HCT116 (cell line): ENCODE measurements around the gene NELFB. TPM values are rescaled to one million over a fixed set of nuclear protein-coding genes. Genes with fewer than 3 reads are reported as not detected.

Source experiments
- ATAC-seq: fragments of 200-7000 bp; cut with Tn5 transposase; 2 replicates; pipeline ENCODE4 v1.9.1; 2020; ENCODE audit warnings: mild to moderate bottlenecking, moderate library complexity
- BruUV-seq: library from RNA; stranded (reverse); fragments of 400-500 nt; replicated peaks from 2 replicates; lab custom pipeline; 2021; lab: Mats Ljungman, UMichigan
- CTCF ChIA-PET: fragments of 300-600 bp; sonication (Branson Sonifier 250); formaldehyde crosslinking; loops from one replicate; lab custom pipeline; 2021; ENCODE audit warnings: antibody characterized with exemption; lab: Charles Lee
- POLR2A ChIA-PET: fragments of 300-600, 350-600 bp; sonication (Branson Sonifier 250); formaldehyde crosslinking; loops from one replicate; lab custom pipeline; 2021; ENCODE audit warnings: antibody characterized with exemption; lab: Charles Lee
- RAD21 ChIA-PET, 2 experiments: fragments of 300-600 bp; sonication (Branson Sonifier 250); formaldehyde crosslinking; loops; one replicate each; lab custom pipeline; 2023; ENCODE audit warnings: low total read pairs in 2 of 2; ENCODE audit not compliant: uncharacterized antibody in 2 of 2, unreplicated experiment in 2 of 2, low non-redundant PET in 1 of 2; lab: Charles Lee
- DNase-seq: peaks from one replicate; pipeline ENCODE4 v3.0.0-alpha.2; 2010; ENCODE audit warnings: low read depth, low spot score
- H2AFZ ChIP-seq: fragments of 200-600 bp; shearing (Covaris generic), sonication (generic); 2 replicates; pipeline ENCODE4 v1.6.1; 2017; ENCODE audit warnings: low read depth, mixed run types, mixed read lengths, antibody characterized with exemption, low read length; ENCODE audit not compliant: poor library complexity, severe bottlenecking
- H3K27ac ChIP-seq: 2 replicates; pipeline ENCODE4 v1.5.1; 2012; ENCODE audit warnings: low read depth, low read length
- H3K27me3 ChIP-seq: fragments of 200-600 bp; sonication (generic); 2 replicates; pipeline ENCODE4 v1.6.1; 2016; ENCODE audit warnings: mixed run types, low read length, mixed read lengths; ENCODE audit not compliant: insufficient read depth
- H3K36me3 ChIP-seq, 2 experiments: fragments of 200-500 bp in 1 of 2; fragments of 200-600 bp in 1 of 2; sonication (Bioruptor generic) in 1 of 2; sonication (generic) in 1 of 2; 2 replicates each; pipeline versions ENCODE4 v1.5.1 to v1.6.1; 2014 to 2016; ENCODE audit warnings: low read length in 2 of 2, inconsistent platforms in 1 of 2, mixed read lengths in 1 of 2, mixed run types in 1 of 2; ENCODE audit not compliant: insufficient read depth in 2 of 2, control insufficient read depth in 1 of 2
- H3K4me1 ChIP-seq, 2 experiments: fragments of 200-600 bp in 1 of 2; sonication (generic) in 1 of 2; 2 replicates each; pipeline versions ENCODE4 v1.5.1 to v1.6.1; 2012 to 2017; ENCODE audit warnings: low read length in 2 of 2, inconsistent platforms in 1 of 2, mild to moderate bottlenecking in 1 of 2, mixed read lengths in 1 of 2, mixed run types in 1 of 2, moderate library complexity in 1 of 2; ENCODE audit not compliant: insufficient read depth in 2 of 2, control insufficient read depth in 1 of 2
- H3K4me2 ChIP-seq: fragments of 200-600 bp; sonication (generic); 2 replicates; pipeline ENCODE4 v1.6.1; 2017; ENCODE audit warnings: mixed run types, low read length, mixed read lengths
- H3K4me3 ChIP-seq, 2 experiments: fragments of 200-600 bp in 1 of 2; sonication (generic) in 1 of 2; replicated peaks in 1 of 2; 2 replicates each; pipeline ENCODE4 v1.5.1; 2011 to 2016; ENCODE audit warnings: low read length in 2 of 2, control low read depth in 1 of 2, low read depth in 1 of 2, mild to moderate bottlenecking in 1 of 2, mixed read lengths in 1 of 2, mixed run types in 1 of 2
- H3K79me2 ChIP-seq: fragments of 200-600 bp; sonication (generic); 2 replicates; pipeline ENCODE4 v1.6.1; 2017; ENCODE audit warnings: mild to moderate bottlenecking, mixed run types, low read length, moderate library complexity, mixed read lengths; ENCODE audit not compliant: insufficient read depth
- H3K9ac ChIP-seq: fragments of 200-600 bp; sonication (generic); 2 replicates; pipeline ENCODE4 v1.6.1; 2016; ENCODE audit warnings: low read length, mixed read lengths
- H3K9me2 ChIP-seq: fragments of 200-600 bp; sonication (generic), shearing (Covaris generic); 2 replicates; pipeline ENCODE4 v1.6.1; 2017; ENCODE audit warnings: mixed run types, mild to moderate bottlenecking, moderate library complexity; ENCODE audit not compliant: insufficient read depth
- H3K9me3 ChIP-seq, 2 experiments: fragments of 200-500 bp in 1 of 2; fragments of 200-600 bp in 1 of 2; sonication (Bioruptor generic) in 1 of 2; sonication (generic) in 1 of 2; 2 replicates each; pipeline ENCODE4 v1.6.1; 2014 to 2017; ENCODE audit warnings: low read length in 2 of 2, mixed read lengths in 2 of 2, inconsistent platforms in 1 of 2, low read depth in 1 of 2, mild to moderate bottlenecking in 1 of 2, mixed run types in 1 of 2, moderate library complexity in 1 of 2; ENCODE audit not compliant: control insufficient read depth in 1 of 2, insufficient read depth in 1 of 2
- H4K20me1 ChIP-seq: fragments of 200-600 bp; sonication (generic), shearing (Covaris generic); 2 replicates; pipeline ENCODE4 v1.6.1; 2017; ENCODE audit warnings: mixed run types, mild to moderate bottlenecking, moderate library complexity; ENCODE audit not compliant: insufficient read depth
- CBX3 ChIP-seq: IDR thresholded peaks from 2 replicates; pipeline ENCODE4 v1.6.1; 2012; ENCODE audit warnings: low read depth
- CTCF ChIP-seq, 3 experiments: fragments of 200-600 bp in 1 of 3; sonication (generic) in 1 of 3; IDR thresholded peaks in 2 of 3; conservative IDR thresholded peaks in 1 of 3; 2 replicates each; pipeline ENCODE4 v1.5.1; 2012 to 2017; ENCODE audit warnings: low read depth in 2 of 3, low read length in 2 of 3, antibody characterized with exemption in 1 of 3, borderline replicate concordance in 1 of 3, control low read depth in 1 of 3, mild to moderate bottlenecking in 1 of 3, mixed read lengths in 1 of 3, mixed run types in 1 of 3, moderate library complexity in 1 of 3; ENCODE audit not compliant: insufficient read depth in 1 of 3
- EGR1 ChIP-seq: IDR thresholded peaks from 2 replicates; pipeline ENCODE4 v1.6.1; 2012; ENCODE audit warnings: low read depth
- EZH2 ChIP-seq: fragments of 200-600 bp; sonication (generic); IDR thresholded peaks from 2 replicates; pipeline ENCODE4 v1.6.1; 2017; ENCODE audit warnings: antibody characterized with exemption, mixed run types
- EZH2phosphoT487 ChIP-seq: fragments of 200-600 bp; IDR thresholded peaks from 2 replicates; pipeline ENCODE4 v1.6.1; 2018; ENCODE audit warnings: antibody characterized with exemption, borderline replicate concordance
- FOSL1 ChIP-seq: IDR thresholded peaks from 2 replicates; pipeline ENCODE4 v1.6.1; 2012; ENCODE audit warnings: low read depth
- MAX ChIP-seq: IDR thresholded peaks from 2 replicates; pipeline ENCODE4 v1.6.1; 2012
- POLR2A ChIP-seq: IDR thresholded peaks from 2 replicates; pipeline ENCODE4 v1.7.0; 2011; ENCODE audit warnings: borderline replicate concordance; ENCODE audit not compliant: insufficient read depth, insufficient read length; ENCODE audit errors: extremely low read depth
- RAD21 ChIP-seq: IDR thresholded peaks from 2 replicates; pipeline ENCODE4 v1.6.1; 2012; ENCODE audit warnings: low read depth, mild to moderate bottlenecking
- SIN3A ChIP-seq: IDR thresholded peaks from 2 replicates; pipeline ENCODE4 v1.6.1; 2012; ENCODE audit warnings: low read depth
- SP1 ChIP-seq: IDR thresholded peaks from 2 replicates; pipeline ENCODE4 v1.6.1; 2012; ENCODE audit warnings: low read depth
- SRF ChIP-seq: IDR thresholded peaks from 2 replicates; pipeline ENCODE4 v1.6.1; 2012; ENCODE audit warnings: low read depth
- TCF7L2 ChIP-seq: IDR thresholded peaks from 2 replicates; pipeline ENCODE4 v1.7.0; 2011; ENCODE audit warnings: borderline replicate concordance, inconsistent platforms; ENCODE audit not compliant: insufficient read depth, insufficient read length; ENCODE audit errors: extremely low read depth
- YY1 ChIP-seq: IDR thresholded peaks from 2 replicates; pipeline ENCODE4 v1.6.1; 2011; ENCODE audit warnings: low read length, low read depth, moderate library complexity, mild to moderate bottlenecking; ENCODE audit not compliant: insufficient replicate concordance; ENCODE audit errors: extremely low read depth
- ZBTB33 ChIP-seq: IDR thresholded peaks from 2 replicates; pipeline ENCODE4 v1.6.1; 2011; ENCODE audit warnings: mild to moderate bottlenecking, low read length, moderate library complexity; ENCODE audit not compliant: insufficient replicate concordance; ENCODE audit errors: extremely low read depth
- ZFX ChIP-seq: fragments of 450-650 bp; IDR thresholded peaks from 2 replicates; pipeline ENCODE4 v1.6.1; 2017
- ZNF274 ChIP-seq: fragments of 200-500 bp; sonication (Bioruptor generic); IDR thresholded peaks from 2 replicates; pipeline ENCODE4 v1.6.1; 2014; ENCODE audit warnings: mild to moderate bottlenecking, low read depth, low read length, inconsistent platforms
- intact Hi-C: fragments of 100-400 bp; cut with micrococcal nuclease; formaldehyde crosslinking; loops from 2 replicates; pipeline ENCODE4 v1.10.0; 2022
- total RNA-seq: library from RNA; stranded (reverse); gene quantifications from one replicate; pipeline ENCODE4 v1.2.1, GENCODE V29; 2021; ENCODE audit not compliant: unreplicated experiment
- TF ChIP-seq, protein P1 (sequence below): IDR thresholded peaks from 2 replicates; pipeline ENCODE4 v1.6.1; 2012; ENCODE audit warnings: low read depth

Gene NELFB
- total RNA-seq, 1 experiment from 2014 or later: 86.4 TPM

DNA sequence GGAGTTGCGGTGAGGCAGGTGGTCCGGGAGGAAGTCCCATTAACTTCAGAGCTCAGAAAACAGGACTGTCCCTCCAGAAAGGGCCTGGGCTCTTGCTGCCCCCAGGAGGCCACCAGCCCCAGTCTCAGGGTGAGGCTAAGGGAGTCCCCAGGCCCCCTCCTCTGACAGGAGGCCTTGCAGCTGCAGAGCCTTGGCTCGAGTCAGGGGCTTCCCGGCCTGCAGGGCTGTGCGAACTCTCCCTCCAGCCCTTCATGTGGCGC is 7.3 kb upstream of the NELFB start:
- Histone ChIP-seq H3K9me2 (no peaks in the 10 kb centered on the region), H3K4me3 (no peak overlapping the region), H3K27me3 (no peaks in the 10 kb centered on the region), H3K4me1 (peaks cover 5 to 23% of the 10 kb centered on the region in 2 experiments), H4K20me1 (peaks cover 10% of the 10 kb centered on the region; the same call in 1 of the 2 replicates), H3K36me3 (peaks cover 2 to 9% of the 10 kb centered on the region in 2 experiments; a peak in 2 of 4 replicates), H2AFZ (no peak overlapping the region), H3K79me2 (peaks cover 11% of the 10 kb centered on the region), H3K27ac (no peak overlapping the region), H3K9me3 (no peaks in the 10 kb centered on the region), H3K9ac (no peak overlapping the region), H3K4me2 (no peak overlapping the region)
- ATAC-seq (no peak), DNase-seq (no peak)
- intact Hi-C loops: no loop called here
- ChIA-PET POLR2A (no interaction called here), RAD21 (no interaction called here), CTCF (interaction anchor here (1.0 to 1.2 kb wide), 2 partner anchors 11 to 180 kb away, joined by 4 read pairs; no protein-coding TSS in a partner anchor)
- BruUV-seq: no TSS peak
- no peak for TF ChIP-seq POLR2A
- no peak for TF ChIP-seq FOSL1
- TF ChIP-seq EGR1: no peak
- no peak for TF ChIP-seq ZNF274
- TF ChIP-seq ZFX: no peak
- no peak for TF ChIP-seq SIN3A
- no peak for TF ChIP-seq TCF7L2
- no peak for TF ChIP-seq YY1
- no peak for TF ChIP-seq ZBTB33
- no peak for TF ChIP-seq CTCF (IDR thresholded peaks at IDR 0.05 in 2 of 3, conservative IDR thresholded peaks at IDR 0.05 in 1 of 3; ENCODE audit: borderline replicate concordance in 1 of 3, insufficient read depth in 1 of 3, low read depth in 2 of 3, low read length in 2 of 3)
- TF ChIP-seq SRF: no peak
- TF ChIP-seq MAX: no peak
- no peak for TF ChIP-seq EZH2
- TF ChIP-seq SP1: no peak
- TF ChIP-seq RAD21: no peak
- no peak for TF ChIP-seq CBX3
- TF ChIP-seq, protein P1, sequence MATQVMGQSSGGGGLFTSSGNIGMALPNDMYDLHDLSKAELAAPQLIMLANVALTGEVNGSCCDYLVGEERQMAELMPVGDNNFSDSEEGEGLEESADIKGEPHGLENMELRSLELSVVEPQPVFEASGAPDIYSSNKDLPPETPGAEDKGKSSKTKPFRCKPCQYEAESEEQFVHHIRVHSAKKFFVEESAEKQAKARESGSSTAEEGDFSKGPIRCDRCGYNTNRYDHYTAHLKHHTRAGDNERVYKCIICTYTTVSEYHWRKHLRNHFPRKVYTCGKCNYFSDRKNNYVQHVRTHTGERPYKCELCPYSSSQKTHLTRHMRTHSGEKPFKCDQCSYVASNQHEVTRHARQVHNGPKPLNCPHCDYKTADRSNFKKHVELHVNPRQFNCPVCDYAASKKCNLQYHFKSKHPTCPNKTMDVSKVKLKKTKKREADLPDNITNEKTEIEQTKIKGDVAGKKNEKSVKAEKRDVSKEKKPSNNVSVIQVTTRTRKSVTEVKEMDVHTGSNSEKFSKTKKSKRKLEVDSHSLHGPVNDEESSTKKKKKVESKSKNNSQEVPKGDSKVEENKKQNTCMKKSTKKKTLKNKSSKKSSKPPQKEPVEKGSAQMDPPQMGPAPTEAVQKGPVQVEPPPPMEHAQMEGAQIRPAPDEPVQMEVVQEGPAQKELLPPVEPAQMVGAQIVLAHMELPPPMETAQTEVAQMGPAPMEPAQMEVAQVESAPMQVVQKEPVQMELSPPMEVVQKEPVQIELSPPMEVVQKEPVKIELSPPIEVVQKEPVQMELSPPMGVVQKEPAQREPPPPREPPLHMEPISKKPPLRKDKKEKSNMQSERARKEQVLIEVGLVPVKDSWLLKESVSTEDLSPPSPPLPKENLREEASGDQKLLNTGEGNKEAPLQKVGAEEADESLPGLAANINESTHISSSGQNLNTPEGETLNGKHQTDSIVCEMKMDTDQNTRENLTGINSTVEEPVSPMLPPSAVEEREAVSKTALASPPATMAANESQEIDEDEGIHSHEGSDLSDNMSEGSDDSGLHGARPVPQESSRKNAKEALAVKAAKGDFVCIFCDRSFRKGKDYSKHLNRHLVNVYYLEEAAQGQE: no peak
- TF ChIP-seq EZH2phosphoT487: no peak
